Ascending aorta (tissue), 2 donors: Measurements from ENCODE around the gene VSTM4. TPM values are rescaled to one million over a fixed set of nuclear protein-coding genes. Genes with fewer than 3 reads are reported as not detected.

Experiments used
- DNase-seq, 2 donors: peaks; one replicate each; pipeline ENCODE4 v3.0.0-alpha.2; 2019; ENCODE audit warnings: low spot score in 2 of 2
- H3K27ac ChIP-seq, 2 donors: fragments of 200-600 bp; sonication (generic); one replicate each; pipeline ENCODE4 v1.5.1; 2016 to 2017; ENCODE audit warnings: mild to moderate bottlenecking in 1 of 2
- H3K27me3 ChIP-seq: fragments of 200-600 bp; sonication (generic); one replicate; pipeline ENCODE4 v1.5.1; 2017
- H3K36me3 ChIP-seq, 2 donors: fragments of 200-600 bp; sonication (generic); one replicate each; pipeline ENCODE4 v1.5.1; 2016
- H3K4me1 ChIP-seq, 2 donors: fragments of 200-600 bp; sonication (generic); one replicate each; pipeline ENCODE4 v1.5.1; 2016 to 2017; ENCODE audit warnings: mild to moderate bottlenecking in 1 of 2
- H3K4me3 ChIP-seq, 2 donors: fragments of 200-600 bp; sonication (generic); one replicate each; pipeline ENCODE4 v1.5.1; 2016 to 2017; ENCODE audit warnings: mild to moderate bottlenecking in 1 of 2
- H3K9me3 ChIP-seq, 2 donors: fragments of 200-600 bp; sonication (generic); one replicate each; pipeline ENCODE4 v1.5.1; 2016
- intact Hi-C: fragments of 100-400 bp; cut with DNase I; formaldehyde crosslinking; loops from one replicate; pipeline ENCODE4 v1.15.1; 2023
- total RNA-seq: library from RNA; depleted of rRNA; stranded (reverse); fragments of >200 nt; gene quantifications from one replicate; pipeline ENCODE4 v1.1.0, GENCODE V29; 2016
- TF ChIP-seq, protein P1 (sequence below), 3 experiments: fragments of 200-600 bp in 2 of 3; fragments of 450-650 bp in 1 of 3; sonication (generic) in 2 of 3; IDR thresholded peaks; one replicate each; pipeline ENCODE4 v1.5.1; 2016 to 2019; ENCODE audit warnings: antibody characterized with exemption in 3 of 3, mild to moderate bottlenecking in 1 of 3, moderate library complexity in 1 of 3

VSTM4 gene
- total RNA-seq, 1 donor from 2014 or later: 17.7 TPM

GRCh38 chr10:49023752-49024151 is 91.6 kb downstream of the VSTM4 start:
- TF ChIP-seq, protein P1, sequence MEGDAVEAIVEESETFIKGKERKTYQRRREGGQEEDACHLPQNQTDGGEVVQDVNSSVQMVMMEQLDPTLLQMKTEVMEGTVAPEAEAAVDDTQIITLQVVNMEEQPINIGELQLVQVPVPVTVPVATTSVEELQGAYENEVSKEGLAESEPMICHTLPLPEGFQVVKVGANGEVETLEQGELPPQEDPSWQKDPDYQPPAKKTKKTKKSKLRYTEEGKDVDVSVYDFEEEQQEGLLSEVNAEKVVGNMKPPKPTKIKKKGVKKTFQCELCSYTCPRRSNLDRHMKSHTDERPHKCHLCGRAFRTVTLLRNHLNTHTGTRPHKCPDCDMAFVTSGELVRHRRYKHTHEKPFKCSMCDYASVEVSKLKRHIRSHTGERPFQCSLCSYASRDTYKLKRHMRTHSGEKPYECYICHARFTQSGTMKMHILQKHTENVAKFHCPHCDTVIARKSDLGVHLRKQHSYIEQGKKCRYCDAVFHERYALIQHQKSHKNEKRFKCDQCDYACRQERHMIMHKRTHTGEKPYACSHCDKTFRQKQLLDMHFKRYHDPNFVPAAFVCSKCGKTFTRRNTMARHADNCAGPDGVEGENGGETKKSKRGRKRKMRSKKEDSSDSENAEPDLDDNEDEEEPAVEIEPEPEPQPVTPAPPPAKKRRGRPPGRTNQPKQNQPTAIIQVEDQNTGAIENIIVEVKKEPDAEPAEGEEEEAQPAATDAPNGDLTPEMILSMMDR (IDR thresholded peaks at IDR 0.05): no peak
- DNase-seq: no peak
- H3K4me1 ChIP-seq: peaks cover 0 to 20% of the 10 kb centered on the region in 2 donors
- no peaks in the 10 kb centered on the region for H3K27me3 ChIP-seq
- peak overlapping the region; percentile 79 to 85 for H3K27ac ChIP-seq
- H3K4me3 ChIP-seq: no peak overlapping the region
- peaks cover 2 to 8% of the 10 kb centered on the region in 2 donors for H3K36me3 ChIP-seq
- intact Hi-C loops: no loop called here
- no peaks in the 10 kb centered on the region for H3K9me3 ChIP-seq

DNA sequence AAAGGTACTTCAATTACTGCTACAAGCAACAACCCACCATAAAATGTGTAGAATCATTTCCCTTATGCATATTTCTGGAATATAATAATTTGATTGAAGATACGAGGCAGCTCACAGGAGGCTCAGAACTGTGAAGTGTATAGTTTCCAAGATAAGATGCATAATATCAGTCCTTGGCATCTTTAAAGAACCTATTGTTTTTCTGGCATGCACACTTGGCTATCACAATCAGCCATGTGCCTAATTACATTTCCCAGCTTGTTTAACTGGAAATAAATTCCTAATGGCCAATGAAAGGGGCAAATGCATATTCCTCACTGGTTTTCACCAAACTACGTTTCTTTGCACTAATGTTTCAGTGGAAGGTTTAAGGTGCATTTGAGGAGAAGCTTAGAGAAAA is 92.3 kb downstream of the VSTM4 start:
- intact Hi-C loops: no loop called here
- TF ChIP-seq, protein P1 (IDR thresholded peaks at IDR 0.05): no peak
- H3K27ac ChIP-seq: peak overlapping the region in 1 of 2 donors; percentile 85

DNA sequence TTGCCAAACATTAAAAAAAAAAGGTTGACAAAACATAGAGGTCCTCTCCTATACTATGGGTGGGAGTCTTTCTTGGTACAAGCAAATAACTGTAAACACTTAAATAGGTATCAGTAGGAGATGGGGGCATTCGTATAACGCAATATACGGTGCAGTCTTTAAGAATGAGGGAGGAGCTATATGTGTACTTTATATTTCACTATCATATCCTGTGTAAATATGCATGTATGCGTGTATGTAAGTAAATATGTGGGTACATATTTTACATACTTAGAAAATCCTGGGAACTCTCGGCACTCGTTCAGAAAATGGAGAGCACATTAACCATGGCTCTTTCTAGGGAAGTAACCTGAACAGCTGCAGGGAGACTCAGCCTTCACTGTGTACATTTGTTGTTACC is 93.6 kb downstream of the VSTM4 start:
- no peak overlapping the region for H3K4me3 ChIP-seq

More for the DNA sequence above, 92.3 kb downstream of the VSTM4 start:
- DNase-seq: no peak
- Histone ChIP-seq H3K4me3 (no peak overlapping the region), H3K36me3 (peaks cover 6 to 14% of the 10 kb centered on the region in 2 donors), H3K4me1 (peaks cover 0 to 20% of the 10 kb centered on the region in 2 donors), H3K27me3 (no peaks in the 10 kb centered on the region), H3K9me3 (no peaks in the 10 kb centered on the region)

GRCh38 chr10:49015700-49016099 is 99.6 kb downstream of the VSTM4 start:
- Histone ChIP-seq H3K36me3 (peaks cover 9 to 24% of the 10 kb centered on the region in 2 donors), H3K4me3 (no peak overlapping the region), H3K9me3 (no peaks in the 10 kb centered on the region), H3K27me3 (no peaks in the 10 kb centered on the region), H3K27ac (no peak overlapping the region), H3K4me1 (peaks cover 0 to 2% of the 10 kb centered on the region in 2 donors)
- intact Hi-C loops: no loop called here
- TF ChIP-seq, protein P1 (IDR thresholded peaks at IDR 0.05): no peak
- DNase-seq: no peak

More for the DNA sequence above, 93.6 kb downstream of the VSTM4 start:
- Histone ChIP-seq H3K4me1 (peaks cover 0 to 20% of the 10 kb centered on the region in 2 donors), H3K36me3 (peaks cover 9 to 24% of the 10 kb centered on the region in 2 donors), H3K9me3 (no peaks in the 10 kb centered on the region), H3K27ac (no peak overlapping the region), H3K27me3 (no peaks in the 10 kb centered on the region)
- intact Hi-C loops: no loop called here
- no peak for DNase-seq
- TF ChIP-seq, protein P1 (IDR thresholded peaks at IDR 0.05): no peak

- Histone ChIP-seq H3K9me3 (no peaks in the 10 kb centered on the region), H3K27ac (no peak overlapping the region), H3K36me3 (peaks cover 2 to 9% of the 10 kb centered on the region in 2 donors), H3K27me3 (no peaks in the 10 kb centered on the region), H3K4me3 (no peak overlapping the region), H3K4me1 (peaks cover 4 to 20% of the 10 kb centered on the region in 2 donors)
- no peak for DNase-seq
- intact Hi-C loops: no loop called here
- TF ChIP-seq, protein P1 (IDR thresholded peaks at IDR 0.05): no peak
Measured at GRCh38 chr10:49012603-49013002, 102.7 kb downstream of the VSTM4 start.

DNA sequence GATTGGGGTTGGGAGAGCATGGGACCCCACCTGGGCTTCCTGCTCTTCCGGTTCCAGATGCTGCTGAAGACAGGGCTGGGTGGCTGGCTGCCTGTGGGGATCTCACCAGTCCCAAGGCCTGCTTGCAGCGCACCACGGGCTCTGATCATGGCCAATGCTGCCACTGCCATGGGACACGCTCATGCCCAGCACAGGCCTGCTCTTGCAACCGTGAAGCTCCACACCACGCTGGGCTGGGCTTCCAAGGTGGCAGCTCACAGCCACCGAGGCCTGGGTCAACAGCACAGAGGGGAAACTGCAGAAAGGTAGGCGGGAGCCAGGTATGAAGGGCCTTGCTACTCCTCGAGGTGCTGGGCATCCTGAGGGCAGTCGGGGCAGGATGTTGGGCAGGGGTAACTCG is 103.6 kb downstream of the VSTM4 start:
- Histone ChIP-seq H3K27ac (no peak overlapping the region), H3K9me3 (no peaks in the 10 kb centered on the region), H3K36me3 (peaks cover 0 to under 1% of the 10 kb centered on the region in 2 donors), H3K27me3 (no peaks in the 10 kb centered on the region), H3K4me1 (peaks cover 5 to 20% of the 10 kb centered on the region in 2 donors), H3K4me3 (no peak overlapping the region)
- intact Hi-C loops: no loop called here
- DNase-seq: no peak
- TF ChIP-seq, protein P1 (IDR thresholded peaks at IDR 0.05): no peak
